Psoas muscle (tissue), 8 donors: ENCODE measurements around the gene IL1R2. TPM values are rescaled to one million over a fixed set of nuclear protein-coding genes. Genes with fewer than 3 reads are reported as not detected.

Source experiments
- ATAC-seq, 4 donors: fragments of 200-7000 bp; cut with Tn5 transposase; one replicate each; pipeline ENCODE4 v1.9.1; 2020; ENCODE audit warnings: moderate library complexity in 3 of 4, mild to moderate bottlenecking in 2 of 4
- DNase-seq, 2 donors: peaks; one replicate each; pipeline ENCODE4 v3.0.0-alpha.2; 2020
- H3K27ac ChIP-seq: fragments of 200-600 bp; one replicate; pipeline ENCODE4 v1.8.0; 2022
- H3K27me3 ChIP-seq, 3 donors: fragments of 200-600 bp in 1 of 3; one replicate each; pipeline versions ENCODE4 v1.6.1 to v1.8.0; 2013 to 2022; ENCODE audit warnings: low read length in 2 of 3, mild to moderate bottlenecking in 2 of 3, moderate library complexity in 1 of 3; ENCODE audit not compliant: insufficient read depth in 3 of 3
- H3K36me3 ChIP-seq, 2 donors: fragments of 200-600 bp in 1 of 2; one replicate each; pipeline versions ENCODE4 v1.6.1 to v1.8.0; 2013 to 2022; ENCODE audit warnings: low read depth in 1 of 2, mild to moderate bottlenecking in 1 of 2, moderate library complexity in 1 of 2; ENCODE audit not compliant: insufficient read depth in 1 of 2
- H3K4me1 ChIP-seq: fragments of 200-600 bp; one replicate; pipeline ENCODE4 v1.8.0; 2022
- H3K4me3 ChIP-seq: fragments of 200-600 bp; one replicate; pipeline ENCODE4 v1.8.0; 2022; ENCODE audit warnings: mild to moderate bottlenecking
- H3K9me3 ChIP-seq: fragments of 200-600 bp; one replicate; pipeline ENCODE4 v1.8.0; 2022
- WGBS, 3 donors: extraction: QIAGEN DNeasy Blood & Tissue Kit; methylation state at CpG; one replicate each; pipeline versions ENCODE4 v1.1.6 to v1.1.7; 2013; 5-methylcytosine and 5-hydroxymethylcytosine counted together
- intact Hi-C, 2 donors: fragments of 100-400 bp; cut with DNase I; formaldehyde crosslinking; loops; one replicate each; pipeline versions ENCODE4 v1.11.0 to v1.14.2; 2022
- polyA plus RNA-seq, 3 donors: library from polyadenylated mRNA; stranded (reverse); fragments of 200-250 nt; gene quantifications; one replicate each; pipeline ENCODE4 v1.2.3, GENCODE V29; 2013
- total RNA-seq, 4 donors: library from RNA; stranded (reverse); fragmentation: NEBNext Ultra II Directional in 2 of 4; extraction: Animal tissue kit (Norgen Biotek cat#: 25700) in 2 of 4; gene quantifications; one replicate each; pipeline versions ENCODE4 v1.2.1 to v1.2.4, GENCODE V29; 2021 to 2023
- TF ChIP-seq, protein P1 (sequence below): fragments of 200-600 bp; IDR thresholded peaks from one replicate; pipeline ENCODE4 v1.8.0; 2022; ENCODE audit warnings: antibody characterized with exemption
- donor health status: healthy with polysubstance abuse.
- donor health status: DM: no; HTN: no; CAD: no; lungs with moderate emphysema.
- donor health status: Bipolar disorder and iron deficiency.
- donor health status: healthy.
- donor health status: DM: yes; HTN: yes; CAD: no.
- donor health status: DM: no; HTN: no; CAD: no.
- donor health status: DM: no; HTN: no; CAD: no.
- donor health status: DM: yes; HTN: yes; CAD: no.

The IL1R2 gene
- total and polyA plus RNA-seq, 7 donors = 0.41 to 3.4 (median 1.3) TPM

- WGBS, 3 donors = 71 to 86% (median 78%) methylated on average over 4 of the region's 4 CpGs
- ATAC-seq (no peak), DNase-seq (no peak)
- H3K9me3 ChIP-seq = peaks cover 3% of the 10 kb centered on the region
- TF ChIP-seq, protein P1, sequence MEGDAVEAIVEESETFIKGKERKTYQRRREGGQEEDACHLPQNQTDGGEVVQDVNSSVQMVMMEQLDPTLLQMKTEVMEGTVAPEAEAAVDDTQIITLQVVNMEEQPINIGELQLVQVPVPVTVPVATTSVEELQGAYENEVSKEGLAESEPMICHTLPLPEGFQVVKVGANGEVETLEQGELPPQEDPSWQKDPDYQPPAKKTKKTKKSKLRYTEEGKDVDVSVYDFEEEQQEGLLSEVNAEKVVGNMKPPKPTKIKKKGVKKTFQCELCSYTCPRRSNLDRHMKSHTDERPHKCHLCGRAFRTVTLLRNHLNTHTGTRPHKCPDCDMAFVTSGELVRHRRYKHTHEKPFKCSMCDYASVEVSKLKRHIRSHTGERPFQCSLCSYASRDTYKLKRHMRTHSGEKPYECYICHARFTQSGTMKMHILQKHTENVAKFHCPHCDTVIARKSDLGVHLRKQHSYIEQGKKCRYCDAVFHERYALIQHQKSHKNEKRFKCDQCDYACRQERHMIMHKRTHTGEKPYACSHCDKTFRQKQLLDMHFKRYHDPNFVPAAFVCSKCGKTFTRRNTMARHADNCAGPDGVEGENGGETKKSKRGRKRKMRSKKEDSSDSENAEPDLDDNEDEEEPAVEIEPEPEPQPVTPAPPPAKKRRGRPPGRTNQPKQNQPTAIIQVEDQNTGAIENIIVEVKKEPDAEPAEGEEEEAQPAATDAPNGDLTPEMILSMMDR = no peak
- H3K36me3 ChIP-seq = no peaks in the 10 kb centered on the region
- H3K27me3 ChIP-seq = no peaks in the 10 kb centered on the region
- H3K4me1 ChIP-seq = peaks cover 61% of the 10 kb centered on the region
- no peak overlapping the region for H3K4me3 ChIP-seq
- no peak overlapping the region for H3K27ac ChIP-seq
- intact Hi-C loops = loop anchor here in 1 of 2 donors (5.0 kb wide), 1 partner anchor 107 kb away; no protein-coding TSS in a partner anchor
These were observed 69.0 kb downstream of the IL1R2 start for GRCh38 chr2:102060792-102061191.

DNA sequence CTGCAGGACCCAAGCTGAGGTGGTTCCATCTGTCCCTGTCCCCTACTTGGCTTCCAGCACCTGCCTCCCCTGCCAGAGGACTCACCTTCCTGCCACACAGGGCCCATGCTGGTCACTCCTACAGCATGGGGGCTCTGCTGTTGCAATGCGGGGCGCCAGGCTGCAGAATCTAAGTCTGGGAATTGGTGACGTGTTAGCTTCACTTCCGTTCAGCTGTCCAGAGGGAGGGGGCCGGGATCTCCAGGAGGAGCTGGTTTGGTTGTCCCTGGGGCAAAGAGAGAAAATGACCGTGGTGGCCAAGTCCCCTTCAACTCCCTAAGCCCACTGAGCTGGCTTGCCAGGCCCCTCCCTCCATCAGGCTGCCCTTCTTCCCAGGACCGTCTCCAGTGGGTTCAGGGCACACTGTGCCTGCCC, 69.5 kb downstream of the IL1R2 start:
- ATAC-seq = no peak
- Histone ChIP-seq H3K4me1 (peaks cover 64% of the 10 kb centered on the region), H3K9me3 (peaks cover 3% of the 10 kb centered on the region), H3K36me3 (no peaks in the 10 kb centered on the region), H3K4me3 (no peak overlapping the region), H3K27ac (no peak overlapping the region), H3K27me3 (no peaks in the 10 kb centered on the region)
- TF ChIP-seq, protein P1 = no peak
- intact Hi-C loops = loop anchor here in 1 of 2 donors (5.0 kb wide), 1 partner anchor 106 kb away; no protein-coding TSS in a partner anchor
- peak in 1 of 2 donors; percentile 59 for DNase-seq
- WGBS, 3 donors = 54 to 80% (median 57%) methylated on average over 7 of the region's 7 CpGs

GRCh38 chr2:102061962-102062795, 70.4 kb downstream of the IL1R2 start:
- ATAC-seq (no peak), DNase-seq (peak in 1 of 2 donors; percentile 51)
- peaks cover 3% of the 10 kb centered on the region for H3K9me3 ChIP-seq
- no peaks in the 10 kb centered on the region for H3K36me3 ChIP-seq
- peak overlapping the region; percentile 95 for H3K27ac ChIP-seq
- intact Hi-C loops = loop anchor here in 1 of 2 donors (5.0 kb wide), 1 partner anchor 105 kb away; no protein-coding TSS in a partner anchor
- 55 to 71% (median 58%) methylated on average over 8 of the region's 8 CpGs for WGBS, 3 donors
- TF ChIP-seq, protein P1 = no peak
- no peaks in the 10 kb centered on the region for H3K27me3 ChIP-seq
- H3K4me3 ChIP-seq = no peak overlapping the region
- peaks cover 72% of the 10 kb centered on the region for H3K4me1 ChIP-seq

DNA sequence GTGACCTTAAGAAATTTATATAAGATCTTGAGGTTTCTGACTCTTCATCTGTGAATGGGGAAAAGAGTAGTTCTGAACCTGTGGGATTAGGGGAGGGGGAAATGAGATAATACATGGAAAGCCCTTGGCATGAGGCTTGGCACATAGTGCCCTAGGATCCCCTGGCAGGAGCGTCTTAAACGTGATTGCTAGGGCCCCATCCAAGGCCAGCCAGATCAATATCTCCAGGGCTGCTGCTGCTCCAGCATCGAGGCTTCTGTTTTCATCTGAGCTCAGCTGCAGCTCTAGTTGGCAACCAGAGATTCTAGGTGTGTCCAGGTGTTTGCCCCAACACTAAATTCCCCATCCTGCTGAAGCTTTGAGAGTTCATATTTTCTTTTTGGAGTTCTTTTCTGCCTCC, 71.0 kb downstream of the IL1R2 start:
- H3K36me3 ChIP-seq = no peaks in the 10 kb centered on the region
- WGBS, 3 donors = 46 to 66% (median 54%) methylated on average over 3 of the region's 3 CpGs
- ATAC-seq (no peak), DNase-seq (no peak)
- TF ChIP-seq, protein P1 = no peak
- H3K4me1 ChIP-seq = peaks cover 74% of the 10 kb centered on the region
- no peaks in the 10 kb centered on the region for H3K27me3 ChIP-seq
- H3K27ac ChIP-seq = peak overlapping the region; percentile 95
- H3K4me3 ChIP-seq = no peak overlapping the region
- intact Hi-C loops = loop anchor here in 1 of 2 donors (5.0 kb wide), 1 partner anchor 104 kb away; no protein-coding TSS in a partner anchor
- H3K9me3 ChIP-seq = peaks cover 3% of the 10 kb centered on the region
